GM12878 (cell line): Measurements from ENCODE around the gene TMEM45A. TPM values are rescaled to one million over a fixed set of nuclear protein-coding genes. Genes with fewer than 3 reads are reported as not detected.

ENCODE experiments used
- ATAC-seq: fragments of 200-7000 bp; cut with Tn5 transposase; 3 replicates; pipeline ENCODE4 v1.9.1; 2020; ENCODE audit warnings: mild to moderate bottlenecking, moderate library complexity
- BruUV-seq: library from RNA; stranded (reverse); fragments of 400-500 nt; replicated peaks from 2 replicates; lab custom pipeline; 2021; lab: Mats Ljungman, UMichigan
- CTCF ChIA-PET: fragments of 300-600 bp; sonication (Branson Sonifier 250); formaldehyde crosslinking; extraction: SDS; loops from one replicate; lab custom pipeline; 2021; ENCODE audit warnings: inconsistent platforms; lab: Yijun Ruan, JAX
- POLR2A ChIA-PET: fragments of 350-600 bp; formaldehyde crosslinking; extraction: SDS; loops from one replicate; lab custom pipeline; 2021; ENCODE audit warnings: inconsistent platforms; lab: Charles Lee
- RAD21 ChIA-PET: fragments of 300-600 bp; sonication (Branson Sonifier 250); formaldehyde crosslinking; loops from one replicate; lab custom pipeline; 2023; ENCODE audit warnings: antibody characterized with exemption; ENCODE audit not compliant: unreplicated experiment; lab: Charles Lee
- SMC1A ChIA-PET: fragments of 300-600 bp; sonication (Branson Sonifier 250); formaldehyde crosslinking; loops from one replicate; lab custom pipeline; 2023; ENCODE audit not compliant: unreplicated experiment, uncharacterized antibody; lab: Charles Lee
- DNase-seq: peaks from one replicate; pipeline ENCODE4 v3.0.0-alpha.2; 2011; ENCODE audit warnings: low read depth, low spot score
- FAIRE-seq: peaks from 3 replicates; lab custom pipeline; 2011; peaks lifted over from hg19 to GRCh38; lab: Jason Lieb, UNC
- H2AFZ ChIP-seq: 2 replicates; pipeline ENCODE4 v1.6.0; 2011; ENCODE audit warnings: low read depth, low read length, control low read depth; ENCODE audit not compliant: control insufficient read depth
- H3K27ac ChIP-seq: 2 replicates; pipeline ENCODE4 v1.5.1; 2011; ENCODE audit warnings: control low read depth; ENCODE audit not compliant: control insufficient read depth, insufficient read depth
- H3K27me3 ChIP-seq, 2 experiments: replicated peaks in 1 of 2; 2 replicates each; pipeline versions ENCODE4 v1.6.0 to v1.6.1; 2011; ENCODE audit warnings: low read length in 1 of 2; ENCODE audit not compliant: control insufficient read depth in 2 of 2, insufficient read depth in 2 of 2
- H3K36me3 ChIP-seq, 2 experiments: 2 replicates each; pipeline ENCODE4 v1.5.1; 2011; ENCODE audit warnings: low read length in 1 of 2; ENCODE audit not compliant: control insufficient read depth in 2 of 2, insufficient read depth in 2 of 2
- H3K4me1 ChIP-seq: 2 replicates; pipeline ENCODE4 v1.6.1; 2011; ENCODE audit warnings: mild to moderate bottlenecking, low read length, moderate library complexity, mixed read lengths; ENCODE audit not compliant: control insufficient read depth, insufficient read depth
- H3K4me2 ChIP-seq: 2 replicates; pipeline ENCODE4 v1.6.0; 2011; ENCODE audit warnings: control low read depth; ENCODE audit not compliant: control insufficient read depth, insufficient read depth
- H3K4me3 ChIP-seq: fragments of 200-600 bp; sonication (generic); 2 replicates; pipeline ENCODE4 v1.5.1; 2016
- H3K79me2 ChIP-seq: 2 replicates; pipeline ENCODE4 v1.6.0; 2011; ENCODE audit warnings: low read length; ENCODE audit not compliant: control insufficient read depth, insufficient read depth
- H3K9ac ChIP-seq: 2 replicates; pipeline ENCODE4 v1.8.0; 2011; ENCODE audit warnings: low read length, control low read depth, mixed read lengths; ENCODE audit not compliant: control insufficient read depth, insufficient read depth
- H3K9me3 ChIP-seq: replicated peaks from 3 replicates; pipeline ENCODE4 v1.5.1; 2011; ENCODE audit warnings: mild to moderate bottlenecking, low read length; ENCODE audit not compliant: control insufficient read depth, insufficient read depth
- H4K20me1 ChIP-seq: 2 replicates; pipeline ENCODE4 v1.6.0; 2011; ENCODE audit not compliant: control insufficient read depth, insufficient read depth
- BMI1 ChIP-seq: fragments of 450-650 bp; IDR thresholded peaks from 2 replicates; pipeline ENCODE4 v1.6.1; 2016; ENCODE audit warnings: mild to moderate bottlenecking, moderate library complexity, borderline replicate concordance
- CHD1 ChIP-seq: IDR thresholded peaks from 2 replicates; pipeline ENCODE4 v1.6.1; 2012; ENCODE audit warnings: low read depth, low read length, improper control_type of control experiment
- ETV6 ChIP-seq, 2 experiments: fragments of 450-650 bp in 1 of 2; IDR thresholded peaks in 1 of 2; conservative IDR thresholded peaks in 1 of 2; 2 replicates each; pipeline ENCODE4 v1.6.1; 2014; ENCODE audit warnings: antibody characterized with exemption in 1 of 2, borderline replicate concordance in 1 of 2, low read depth in 1 of 2, mild to moderate bottlenecking in 1 of 2, moderate library complexity in 1 of 2
- JUNB ChIP-seq: IDR thresholded peaks from 2 replicates; pipeline ENCODE4 v1.6.1; 2016; ENCODE audit warnings: antibody characterized with exemption, mild to moderate bottlenecking
- LARP7 ChIP-seq: fragments of 450-650 bp; IDR thresholded peaks from 2 replicates; pipeline ENCODE4 v1.6.1; 2017; ENCODE audit warnings: mild to moderate bottlenecking
- SRF ChIP-seq, 2 experiments: IDR thresholded peaks; 2 replicates each; pipeline ENCODE4 v1.6.1; 2011; ENCODE audit warnings: low read depth in 2 of 2, low read length in 2 of 2, mild to moderate bottlenecking in 1 of 2, moderate library complexity in 1 of 2
- TAF1 ChIP-seq: IDR thresholded peaks from 2 replicates; pipeline ENCODE4 v1.6.1; 2011; ENCODE audit warnings: mild to moderate bottlenecking, low read depth, low read length, borderline replicate concordance
- ZNF217 ChIP-seq: fragments of 450-650 bp; IDR thresholded peaks from 2 replicates; pipeline ENCODE4 v1.6.1; 2017; ENCODE audit warnings: antibody characterized with exemption, mild to moderate bottlenecking
- WGBS: methylation state at CpG from one replicate; pipeline ENCODE4 v1.1.6; 2016; ENCODE audit warnings: low lambda C conversion rate; ENCODE audit not compliant: insufficient replicate concordance, insufficient coverage; ENCODE audit errors: missing lambda C conversion rate; 5-methylcytosine and 5-hydroxymethylcytosine counted together
- in situ Hi-C: fragments of 300-500 bp; cut with MboI; formaldehyde crosslinking; loops from 9 replicates; pipeline ENCODE4 v1.14.3; 2018; ENCODE audit warnings: mixed read lengths
- intact Hi-C: fragments of 100-400 bp; cut with micrococcal nuclease; formaldehyde crosslinking; loops from one replicate; pipeline ENCODE4 v1.14.2; 2022; ENCODE audit not compliant: unreplicated experiment
- polyA plus RNA-seq, 11 experiments: library from polyadenylated mRNA; depleted of rRNA in 4 of 11; unstranded in 6 of 11; stranded (reverse) in 5 of 11; fragments of >200 nt; fragmentation: Nextera tagmentation in 4 of 11; fragmentation: Illumina TruSeq in 1 of 11; extraction: Ambion mirVana in 4 of 11; extraction: Trizol in 1 of 11; gene quantifications; 1 replicate in 1 of 11; 2 replicates in 10 of 11; pipeline versions ENCODE4 v1.2.1 to v1.2.3, GENCODE V29; 2011 to 2016; ENCODE audit warnings: inconsistent platforms in 2 of 11, missing spikeins in 2 of 11, low read depth in 1 of 11
- total RNA-seq, 4 experiments: library from RNA; depleted of rRNA in 3 of 4; stranded (reverse); fragments of >200 nt in 3 of 4; fragmentation: Illumina TruSeq in 1 of 4; extraction: Trizol in 1 of 4; gene quantifications; 2 replicates each; pipeline versions ENCODE4 v1.2.1 to v1.2.3, GENCODE V29; 2013 to 2021

The TMEM45A gene
- total and polyA plus RNA-seq, 10 of the 15 experiments (the other 5 are each of a cell fraction or from before 2014, with no cell fraction given), result 0.34 to 5.3 (median 0.83) TPM

DNA sequence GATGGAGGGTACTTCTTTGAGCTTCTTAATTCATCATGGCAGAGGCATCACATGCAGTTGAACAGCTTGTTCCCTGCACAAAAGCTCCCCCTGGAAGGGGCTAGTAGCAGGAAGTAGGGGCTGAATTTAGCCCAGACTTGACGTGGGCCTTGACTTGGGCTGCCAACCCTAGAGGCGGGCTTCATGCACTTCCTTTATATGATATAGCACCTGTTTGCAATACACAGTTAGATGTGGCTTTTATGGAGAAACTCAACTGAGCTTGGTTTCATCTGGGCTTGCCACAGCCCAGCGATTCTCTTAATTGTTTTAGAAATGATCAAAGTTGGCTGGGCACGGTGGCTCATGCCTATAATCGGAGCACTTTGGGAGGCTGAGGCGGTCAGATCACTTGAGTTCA is 83.3 kb downstream of the TMEM45A start (continued):
- no peak for TF ChIP-seq CHD1
- TF ChIP-seq JUNB, result no peak
- TF ChIP-seq ZNF217, result no peak

- Histone ChIP-seq H2AFZ (no peak overlapping the region), H3K4me1 (no peaks in the 10 kb centered on the region), H4K20me1 (no peaks in the 10 kb centered on the region), H3K4me3 (no peak overlapping the region), H3K4me2 (no peak overlapping the region), H3K9me3 (no peaks in the 10 kb centered on the region), H3K27ac (no peak overlapping the region), H3K79me2 (no peaks in the 10 kb centered on the region), H3K36me3 (no peaks in the 10 kb centered on the region), H3K9ac (no peak overlapping the region), H3K27me3 (no peaks in the 10 kb centered on the region)
- FAIRE-seq, result no peak
- ChIA-PET SMC1A (interaction anchor here (0.6 to 5.1 kb wide), 6 partner anchors 8 to 748 kb away, joined by 3 to 22 read pairs (median 5); no protein-coding TSS in a partner anchor), RAD21 (interaction anchor here (1.0 kb wide), 1 partner anchor 117 kb away, joined by 3 read pairs; no protein-coding TSS in a partner anchor), POLR2A (no interaction called here), CTCF (interaction anchor here (1.0 kb wide), 1 partner anchor 12 kb away, joined by 4 read pairs; no protein-coding TSS in a partner anchor)
- BruUV-seq, result no TSS peak
- intact Hi-C loops (no loop called here), in situ Hi-C loops (no loop called here)
- TF ChIP-seq LARP7 (no peak), TAF1 (no peak), SRF (IDR thresholded peaks at IDR 0.05; ENCODE audit: low read depth in 2 of 2, low read length in 2 of 2) (no peak), ETV6 (conservative IDR thresholded peaks at IDR 0.05 in 1 of 2, IDR thresholded peaks at IDR 0.05 in 1 of 2; ENCODE audit: borderline replicate concordance in 1 of 2, low read depth in 1 of 2) (no peak), BMI1 (no peak)
- DNase-seq, result no peak
- 0% methylated on average over 1 of the region's 1 CpG for WGBS
- no peak for ATAC-seq
These were observed 85.1 kb downstream of the TMEM45A start for GRCh38 chr3:100577382-100578008.
